Measurements from ENCODE around the gene OFD1.
A peak's percentile ranks its signal among the peaks of the same experiment; 100 is the strongest.

Gene OFD1, protein sequence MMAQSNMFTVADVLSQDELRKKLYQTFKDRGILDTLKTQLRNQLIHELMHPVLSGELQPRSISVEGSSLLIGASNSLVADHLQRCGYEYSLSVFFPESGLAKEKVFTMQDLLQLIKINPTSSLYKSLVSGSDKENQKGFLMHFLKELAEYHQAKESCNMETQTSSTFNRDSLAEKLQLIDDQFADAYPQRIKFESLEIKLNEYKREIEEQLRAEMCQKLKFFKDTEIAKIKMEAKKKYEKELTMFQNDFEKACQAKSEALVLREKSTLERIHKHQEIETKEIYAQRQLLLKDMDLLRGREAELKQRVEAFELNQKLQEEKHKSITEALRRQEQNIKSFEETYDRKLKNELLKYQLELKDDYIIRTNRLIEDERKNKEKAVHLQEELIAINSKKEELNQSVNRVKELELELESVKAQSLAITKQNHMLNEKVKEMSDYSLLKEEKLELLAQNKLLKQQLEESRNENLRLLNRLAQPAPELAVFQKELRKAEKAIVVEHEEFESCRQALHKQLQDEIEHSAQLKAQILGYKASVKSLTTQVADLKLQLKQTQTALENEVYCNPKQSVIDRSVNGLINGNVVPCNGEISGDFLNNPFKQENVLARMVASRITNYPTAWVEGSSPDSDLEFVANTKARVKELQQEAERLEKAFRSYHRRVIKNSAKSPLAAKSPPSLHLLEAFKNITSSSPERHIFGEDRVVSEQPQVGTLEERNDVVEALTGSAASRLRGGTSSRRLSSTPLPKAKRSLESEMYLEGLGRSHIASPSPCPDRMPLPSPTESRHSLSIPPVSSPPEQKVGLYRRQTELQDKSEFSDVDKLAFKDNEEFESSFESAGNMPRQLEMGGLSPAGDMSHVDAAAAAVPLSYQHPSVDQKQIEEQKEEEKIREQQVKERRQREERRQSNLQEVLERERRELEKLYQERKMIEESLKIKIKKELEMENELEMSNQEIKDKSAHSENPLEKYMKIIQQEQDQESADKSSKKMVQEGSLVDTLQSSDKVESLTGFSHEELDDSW

DNA sequence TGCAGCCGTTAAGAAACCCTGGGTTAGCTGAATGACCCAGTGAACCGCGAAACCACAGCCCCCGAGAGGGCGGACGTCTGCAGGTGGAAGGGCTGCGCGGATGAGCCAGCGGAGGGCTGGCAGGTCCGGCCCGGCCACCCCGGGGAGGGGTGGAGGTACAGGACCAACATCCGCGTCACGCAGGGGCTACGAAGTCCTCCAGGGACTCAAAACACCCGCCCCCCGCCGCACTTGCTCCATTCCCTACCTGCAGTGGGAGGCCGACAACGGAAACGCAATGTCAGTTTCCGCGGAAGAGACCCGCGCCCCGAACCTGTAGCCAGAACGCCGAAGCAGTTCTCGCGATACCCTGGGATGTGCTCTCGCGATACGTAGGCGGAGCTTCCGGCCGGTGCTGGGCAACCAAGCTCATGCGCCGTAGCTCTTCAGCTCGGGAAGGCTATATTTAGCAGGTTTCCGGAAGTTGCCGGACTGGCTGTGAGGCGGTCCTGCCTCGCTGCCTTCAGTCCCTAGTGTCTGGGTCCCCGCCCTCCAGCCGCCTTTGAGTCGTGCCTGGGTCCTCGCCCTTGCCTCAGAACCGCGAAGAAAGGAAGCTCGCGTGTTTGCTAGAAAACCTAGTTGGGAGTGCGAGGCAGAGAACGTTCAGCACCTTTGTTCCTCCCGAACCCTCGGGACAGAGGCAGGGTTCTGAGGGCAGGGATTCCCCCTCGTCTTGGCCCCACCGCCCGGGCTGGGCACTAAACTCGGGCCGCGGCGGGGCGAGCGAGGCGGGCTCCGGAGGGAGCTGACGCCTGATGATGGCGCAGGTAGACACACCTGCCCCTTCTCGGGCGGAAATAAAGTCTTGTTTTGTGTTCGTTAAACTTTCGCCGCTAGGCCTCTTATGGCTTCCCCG, at the start of gene OFD1, which contains the start of gene TRAPPC2:
TSS of gene OFD1 (plus strand) at position 471 of the 895 bp plus-strand sequence. CDS start at position 795, 324 bp downstream.
TSS of gene TRAPPC2 (minus strand) at position 343 of the 895 bp plus-strand sequence. CDS start 14,657 bp downstream, outside the sequence.
- peak; percentile 87 for DNase-seq

DNA sequence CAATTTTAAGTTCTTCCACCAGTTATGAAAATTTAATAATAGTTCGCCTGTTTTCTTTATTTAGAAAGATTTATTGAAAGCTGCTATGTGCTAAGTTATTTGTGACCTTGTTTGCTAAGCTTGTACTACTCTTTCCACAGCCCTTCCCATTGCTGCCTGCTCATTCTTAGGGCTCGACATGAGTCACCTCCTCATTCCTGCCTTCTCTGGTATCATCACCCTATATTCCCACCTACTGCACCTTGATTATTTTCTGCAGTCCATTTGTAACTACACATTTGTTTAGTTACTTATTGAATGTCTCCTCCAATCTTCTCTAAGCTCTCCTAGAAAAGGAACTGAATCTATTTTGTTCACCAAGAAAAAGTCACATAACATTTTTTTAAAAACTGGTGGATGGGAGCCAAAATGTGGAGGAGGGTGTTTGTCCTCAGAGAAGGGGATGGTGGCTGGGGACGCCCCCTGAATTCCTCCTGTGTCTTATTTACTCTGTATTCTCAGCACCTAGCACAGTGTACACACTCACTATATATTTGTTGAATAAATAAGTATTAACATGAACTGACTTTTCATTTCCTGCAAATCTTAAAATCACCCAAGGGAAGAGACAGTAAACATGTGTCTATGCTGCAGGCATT, 49.3 kb upstream of the OFD1 start:
- no peak for DNase-seq

DNA sequence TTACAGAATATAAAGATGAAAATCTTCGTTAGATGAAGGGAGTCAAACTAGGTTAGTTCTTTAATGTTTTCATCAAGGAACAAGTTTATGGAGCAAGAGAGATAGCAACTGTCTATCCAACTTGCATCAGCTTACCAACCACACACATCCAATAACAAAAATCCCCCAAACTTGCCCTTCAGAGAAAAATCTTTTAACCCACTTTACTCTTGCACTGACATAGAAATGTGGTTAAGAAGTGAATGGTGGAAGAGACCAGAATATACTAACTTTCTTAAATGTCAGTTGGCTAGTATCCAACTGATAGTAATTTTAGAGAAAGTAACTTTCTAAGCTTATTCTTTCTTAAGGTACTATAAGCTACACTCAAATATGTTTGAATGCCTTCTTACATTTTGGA, 47.3 kb upstream of the OFD1 start:
- no peak for DNase-seq

DNA sequence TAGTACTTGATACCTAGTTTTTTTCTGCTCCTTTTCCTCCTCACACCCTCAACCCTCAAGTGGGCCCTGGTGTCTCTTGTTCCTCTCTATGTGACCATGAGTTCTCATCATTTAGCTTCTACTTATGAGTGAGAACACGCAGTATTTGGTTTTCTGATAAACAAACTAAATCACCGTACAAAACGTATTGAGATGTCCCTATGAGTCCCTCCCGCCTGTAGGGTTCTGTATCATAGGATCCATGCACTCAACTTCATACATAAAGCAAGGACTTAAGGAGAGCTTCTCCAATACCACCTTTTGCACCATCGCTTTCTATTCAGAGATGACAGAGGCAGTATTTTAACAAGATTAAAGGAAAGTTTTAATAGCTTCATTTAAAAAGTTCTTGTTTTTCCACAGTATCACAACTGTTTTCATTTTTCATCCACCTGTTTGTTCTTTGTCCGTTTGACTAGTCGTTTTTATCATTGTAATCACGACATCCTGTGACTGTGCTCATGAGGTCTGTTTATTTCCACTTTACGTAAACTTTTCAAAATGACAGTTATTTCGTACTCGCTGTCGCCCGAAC, 46.1 kb upstream of the OFD1 start:
- peak; percentile 3 for DNase-seq

DNA sequence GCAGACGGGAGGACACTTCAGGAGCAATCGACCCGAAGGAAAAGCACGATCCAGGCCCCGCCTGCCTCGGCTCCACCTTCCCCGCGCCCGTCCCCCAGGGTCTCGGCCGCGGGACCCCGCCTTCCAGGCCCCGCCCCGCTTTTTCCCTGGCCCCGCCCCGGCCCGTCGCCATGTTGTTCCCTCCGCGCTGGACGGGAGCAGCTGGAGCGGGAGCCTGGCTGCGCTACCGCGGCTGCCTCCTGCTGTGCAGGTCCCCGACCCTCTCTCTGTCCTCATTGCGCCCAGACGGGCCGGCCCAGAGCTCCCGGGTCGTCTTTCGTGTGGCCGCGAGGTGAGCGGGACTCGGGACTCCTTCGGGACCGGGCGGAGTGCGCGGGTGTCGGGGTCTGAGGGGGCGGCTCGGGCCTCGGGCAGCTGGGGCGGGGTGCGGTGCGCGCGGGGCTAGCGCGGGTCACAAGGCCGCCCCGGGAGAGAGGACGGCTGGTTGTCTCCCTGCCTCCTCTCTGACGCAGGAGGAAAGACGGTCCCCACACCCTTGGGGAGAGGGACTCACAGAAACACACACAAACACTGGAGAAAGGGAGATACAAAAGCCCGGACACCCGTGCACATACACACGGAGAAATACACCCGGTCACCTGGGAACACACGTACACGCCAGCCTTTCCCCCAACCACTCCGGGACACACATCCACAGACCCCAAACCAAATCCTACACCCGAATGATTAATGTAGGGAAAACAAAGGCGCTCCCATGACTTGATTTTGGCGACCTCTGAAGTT, 45.4 kb upstream of the OFD1 start, which contains the start of gene RAB9A:
TSS of gene RAB9A (plus strand) at position 171 of the 783 bp plus-strand sequence. CDS start 19,619 bp downstream, outside the sequence.
- DNase-seq = peak; percentile 76

DNA sequence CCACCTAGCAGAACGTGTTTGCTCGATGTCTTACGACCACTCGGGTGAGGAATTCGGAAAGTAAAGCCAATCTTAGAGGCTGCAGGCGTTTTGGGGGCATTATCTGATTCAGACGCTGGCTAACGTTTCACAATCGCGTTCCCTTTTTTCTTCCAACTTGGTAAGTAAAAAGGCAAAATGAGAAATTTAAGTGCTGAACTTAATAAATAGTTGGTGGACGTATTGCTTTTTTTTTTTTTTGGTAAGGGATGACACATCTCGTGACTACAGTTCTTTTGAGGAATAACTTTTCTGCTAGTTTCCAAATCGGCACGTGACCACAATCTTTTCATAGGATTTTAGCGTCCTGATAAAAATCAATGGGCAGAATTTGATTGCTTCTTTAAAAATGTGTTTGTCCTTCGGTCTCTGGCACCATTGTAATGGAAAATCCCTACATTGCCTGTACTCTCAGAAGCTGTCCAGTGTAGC, 44.8 kb upstream of the OFD1 start:
- DNase-seq = no peak

DNA sequence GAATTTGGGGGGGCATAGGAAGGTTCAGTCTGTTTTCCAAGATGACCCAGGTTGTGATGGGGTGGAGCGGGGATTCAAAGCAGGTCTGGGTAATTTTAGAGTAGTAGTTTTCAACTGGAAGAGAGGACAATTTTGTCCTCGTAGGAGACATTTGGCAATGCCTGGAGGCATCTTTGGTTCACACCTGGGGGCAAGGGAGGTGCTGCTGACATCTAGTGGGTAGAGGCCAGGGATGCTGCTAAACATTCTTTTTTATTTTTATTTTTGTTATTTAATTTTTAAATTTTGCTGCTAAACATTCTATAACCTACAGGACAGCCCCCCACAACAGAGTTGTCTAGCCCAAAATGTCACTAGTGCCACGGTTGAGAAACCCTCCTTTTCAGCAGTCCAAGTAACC, 43.7 kb upstream of the OFD1 start:
- DNase-seq = no peak

DNA sequence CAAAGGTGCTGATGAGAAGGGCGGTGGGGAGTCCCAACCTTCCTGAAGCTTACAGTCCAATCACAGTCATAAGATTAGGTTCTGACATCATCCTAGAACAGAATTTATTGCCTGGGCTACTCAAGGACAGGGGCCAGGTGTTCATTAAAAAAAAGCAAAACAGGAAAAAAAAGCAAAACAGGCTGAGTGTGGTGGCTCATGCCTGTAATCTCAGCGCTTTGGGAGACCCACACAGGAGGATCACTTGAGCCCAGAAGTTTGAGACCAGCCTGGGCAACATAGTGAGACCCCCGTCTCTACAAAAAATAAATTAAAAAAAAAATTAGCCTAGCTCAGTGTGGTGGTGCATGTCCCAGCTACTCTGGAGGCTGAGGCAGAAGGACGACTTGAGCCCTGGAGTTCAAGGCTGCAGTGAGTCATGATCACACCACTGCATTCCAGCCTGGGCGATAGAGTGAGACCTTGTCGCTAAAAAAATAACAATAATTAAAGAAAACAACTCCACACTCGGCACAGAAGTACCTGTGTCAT, 42.6 kb upstream of the OFD1 start:
- DNase-seq = no peak

DNA sequence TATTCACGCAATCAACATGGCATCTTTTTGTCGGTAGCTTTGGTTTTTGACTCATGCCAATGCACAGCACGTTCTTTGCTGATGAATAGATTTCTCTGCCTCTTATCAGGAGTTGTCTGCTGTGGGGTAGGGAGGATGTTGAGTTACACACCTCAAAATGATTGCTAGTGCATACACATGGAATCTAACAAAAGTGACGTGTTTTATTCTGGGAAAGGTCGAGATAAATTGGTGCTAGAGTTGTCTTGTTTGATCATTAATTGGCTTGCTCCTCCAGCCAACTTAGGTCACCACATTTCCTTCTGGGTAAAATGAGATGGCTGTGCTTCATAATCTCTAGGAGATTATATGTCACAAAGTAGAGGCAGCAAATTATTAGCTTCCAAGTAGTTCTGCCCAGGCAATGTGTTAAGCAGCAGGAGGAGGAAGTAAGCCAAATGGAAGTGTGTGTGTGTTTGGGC, 41.7 kb upstream of the OFD1 start:
- no peak for DNase-seq

DNA sequence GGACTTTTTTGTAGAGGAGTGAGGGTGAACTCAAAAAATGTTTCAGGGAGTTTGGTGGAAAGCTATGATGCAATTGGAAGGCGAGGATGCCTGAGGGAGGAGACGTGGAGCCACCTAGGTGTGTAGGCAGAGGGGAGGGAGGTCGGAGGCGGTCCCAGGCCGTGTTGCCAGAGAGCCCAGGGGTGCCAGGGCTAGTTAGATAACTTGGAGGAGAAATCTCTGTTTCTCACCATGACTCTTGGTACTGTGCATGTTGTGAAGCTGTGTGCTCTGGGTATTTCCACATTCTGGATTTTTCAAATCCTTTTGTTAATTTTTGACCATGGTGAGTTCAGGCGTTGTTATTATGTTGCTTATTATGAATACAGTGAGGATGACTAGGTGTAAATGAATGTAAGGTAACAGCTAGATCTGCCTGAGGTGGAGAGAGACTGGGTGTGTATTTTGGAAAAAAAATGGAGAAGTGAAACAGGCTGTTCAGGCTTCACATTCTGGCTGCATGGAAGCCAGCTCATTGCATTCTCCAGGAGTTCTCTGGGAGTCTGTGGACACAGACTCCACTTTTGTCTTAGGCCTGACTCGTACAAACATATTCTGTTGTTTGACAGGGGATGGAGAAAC, 41.1 kb upstream of the OFD1 start:
- DNase-seq = no peak

DNA sequence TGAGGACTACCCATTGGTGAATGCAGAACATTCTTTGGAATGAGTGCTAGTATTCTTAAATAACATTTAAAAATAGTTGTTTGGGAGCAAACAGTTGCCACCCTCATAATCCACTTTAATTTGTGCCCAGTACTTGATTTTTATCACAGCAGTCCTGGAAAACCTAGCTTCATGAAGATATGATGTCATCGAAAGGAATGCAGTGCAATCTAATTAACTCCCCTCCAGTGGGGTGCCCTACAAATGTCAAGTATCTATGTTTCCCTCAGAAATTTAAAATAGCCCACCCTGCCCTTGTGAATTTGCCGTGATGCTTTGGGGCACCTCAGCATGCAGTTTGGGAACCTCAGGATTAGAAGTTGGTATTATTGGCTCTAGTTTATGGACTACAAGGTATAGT, 40.2 kb upstream of the OFD1 start:
- no peak for DNase-seq

DNA sequence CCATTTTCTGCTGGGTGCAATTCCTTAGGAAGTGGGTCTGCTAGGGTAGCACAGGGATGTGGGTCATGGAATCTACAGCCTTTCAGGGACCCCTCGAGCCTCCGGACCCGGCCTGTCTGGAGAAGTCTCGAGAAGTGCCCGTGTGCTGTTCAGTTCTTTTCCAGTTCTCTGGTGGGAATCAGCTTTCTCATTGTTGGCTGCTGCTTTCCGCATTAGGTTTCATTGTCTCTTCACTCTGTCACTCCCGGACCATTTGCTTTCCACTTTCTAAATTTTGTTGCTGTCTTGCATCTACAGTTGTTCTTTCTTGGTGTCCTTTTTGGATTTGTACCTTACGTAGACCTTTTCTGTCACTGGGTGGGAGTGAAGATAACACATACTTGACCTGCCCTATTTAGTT, 39.6 kb upstream of the OFD1 start:
- DNase-seq = no peak

DNA sequence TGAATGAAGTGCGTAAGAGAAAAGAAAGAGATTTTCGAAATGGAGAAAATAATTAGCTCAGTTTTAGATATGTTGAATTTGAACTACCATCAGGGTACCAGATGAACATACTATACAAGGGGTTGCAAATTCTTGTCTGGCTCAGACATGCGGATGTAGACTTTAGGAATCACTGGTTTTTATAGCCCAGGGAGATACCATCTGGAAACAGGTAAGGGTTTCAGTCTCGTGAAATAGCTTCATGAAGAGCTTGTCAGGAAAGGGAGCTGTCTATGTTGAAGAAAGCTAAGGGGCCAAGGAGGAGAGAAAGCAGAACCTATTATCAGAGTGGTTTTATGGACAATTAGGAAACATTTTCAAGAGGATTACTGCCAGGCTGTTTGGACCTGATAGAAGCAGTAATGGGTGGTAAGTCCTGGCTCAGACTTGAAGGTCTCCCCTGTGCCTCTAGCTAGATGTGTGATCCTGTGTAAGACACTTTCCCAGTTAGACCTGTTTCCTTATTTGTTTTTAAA, 38.9 kb upstream of the OFD1 start:
- DNase-seq = no peak

DNA sequence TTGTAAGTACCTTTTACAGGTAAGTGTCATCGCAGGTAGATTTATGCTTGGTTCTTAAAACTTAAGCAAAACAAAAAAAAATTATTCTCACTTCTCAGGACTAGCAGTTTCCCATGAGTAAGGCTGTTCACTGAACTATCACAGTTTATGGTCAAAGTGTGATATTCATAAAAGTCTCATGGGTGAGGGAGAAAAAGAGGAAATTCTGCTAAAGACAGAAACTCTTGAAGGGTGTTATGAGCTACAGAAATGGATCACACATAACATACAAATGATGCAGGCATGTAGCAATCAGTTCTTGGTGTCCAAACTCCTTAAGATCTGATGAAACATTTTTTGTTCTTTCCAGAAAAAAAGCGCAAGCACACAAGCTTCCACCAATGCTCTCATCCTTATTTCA, 37.1 kb upstream of the OFD1 start:
- DNase-seq = no peak

DNA sequence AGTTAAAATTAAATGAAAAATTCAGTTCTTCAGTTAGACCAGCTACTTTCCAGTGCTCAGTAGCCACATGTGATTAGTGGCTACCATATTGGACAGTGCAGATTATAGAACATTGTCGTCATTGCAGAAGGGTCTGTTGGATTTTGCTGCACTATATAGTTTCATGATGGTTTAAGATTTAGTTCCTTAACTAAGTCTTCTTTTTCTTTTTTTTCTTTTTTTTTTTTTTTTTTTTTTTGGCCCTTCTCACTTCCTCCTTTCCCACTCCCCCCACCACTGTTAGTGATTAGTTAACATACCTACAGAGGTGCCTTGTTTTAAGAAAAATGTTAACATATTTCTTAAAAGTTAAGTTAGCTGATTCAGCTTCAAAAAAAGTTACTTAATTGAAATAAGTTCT, 36.6 kb upstream of the OFD1 start:
- DNase-seq = no peak

DNA sequence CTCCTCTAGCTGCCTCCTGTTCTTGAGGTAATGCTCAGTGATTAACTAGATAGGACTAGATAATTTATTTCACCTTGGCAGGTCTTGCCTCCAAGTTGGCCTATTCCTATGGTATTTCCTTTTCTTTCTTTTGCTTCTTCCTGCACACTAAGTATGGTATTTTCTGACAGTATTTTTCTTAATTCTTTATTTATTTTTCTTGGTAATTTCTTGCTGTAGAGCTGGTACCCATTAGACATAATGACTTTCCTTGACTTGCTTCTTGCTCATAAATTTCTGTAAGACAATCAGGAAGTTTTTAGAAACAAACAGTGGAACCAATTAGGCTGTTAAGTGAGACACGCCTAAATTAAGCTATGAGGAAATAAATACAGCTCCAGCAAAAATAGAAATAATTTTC, 36.1 kb upstream of the OFD1 start:
- DNase-seq = no peak

DNA sequence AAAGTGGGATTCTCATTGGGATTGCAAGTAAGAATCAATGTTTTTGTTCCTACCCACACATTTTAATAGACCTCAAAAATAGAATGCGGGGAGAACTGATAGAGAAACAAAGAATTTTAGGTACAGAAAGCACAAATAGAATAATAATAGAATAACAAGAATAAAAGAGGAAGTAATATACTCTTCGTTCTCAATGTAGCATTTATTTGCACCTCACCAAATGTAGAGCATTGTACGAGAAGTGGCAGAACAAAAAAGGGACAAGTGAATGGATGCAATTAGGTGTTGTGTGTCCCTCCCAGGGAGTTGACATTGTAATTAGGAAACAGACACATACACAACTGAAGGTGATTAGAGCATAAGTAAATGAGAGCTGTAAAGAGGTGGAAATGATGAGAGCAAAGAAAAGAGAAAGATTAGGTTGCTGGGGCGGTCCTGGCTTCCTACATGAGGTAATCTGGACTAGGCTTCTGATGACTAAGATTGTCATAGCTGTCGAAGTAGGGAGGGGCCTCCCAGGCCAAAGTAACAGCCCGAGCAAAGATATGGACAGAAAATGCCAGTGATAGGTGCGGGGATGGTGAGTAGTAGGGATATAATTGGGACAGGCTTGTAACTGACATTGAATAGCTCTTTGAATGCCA, 35.2 kb upstream of the OFD1 start:
- DNase-seq = no peak

DNA sequence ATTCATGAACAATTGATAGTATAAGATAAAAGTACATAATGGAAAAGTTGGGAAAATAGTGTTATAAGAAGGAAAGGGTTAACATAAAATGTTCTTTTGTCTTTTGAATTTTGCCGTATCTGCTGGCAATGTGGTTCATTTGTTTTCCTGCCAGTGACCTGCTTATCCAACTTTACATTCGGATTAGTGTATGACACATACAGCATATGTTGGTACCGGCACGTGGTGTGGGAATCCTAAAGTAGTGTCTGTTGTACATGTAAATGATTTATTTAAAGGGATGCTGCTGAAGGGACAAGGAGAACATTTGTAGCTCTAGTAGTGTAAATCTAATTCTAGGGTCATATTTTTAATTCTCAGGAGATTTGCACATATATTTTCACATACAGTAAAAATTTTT, 34.2 kb upstream of the OFD1 start:
- no peak for DNase-seq
